Hematopoietic multipotent progenitor cell treated with erythropoietin and hydrocortisone succinate and interleukin-3 and kit ligand, for 6 days (in vitro differentiated cells): ENCODE measurements around the gene MAP2K3.
"Not testable (repeated sequence)": the region's sequence is repeated elsewhere in the genome, so short reads cannot be mapped to it uniquely, and the experiment has no call there.

Experiments
- DNase-seq: peaks from one replicate; pipeline ENCODE4 v3.0.0-alpha.2; 2015

MAP2K3 gene

GRCh38 chr17:21297597-21297996, 13.1 kb downstream of the MAP2K3 start:
- peak; percentile 43 for DNase-seq

GRCh38 chr17:21298056-21298982, 13.8 kb downstream of the MAP2K3 start:
- DNase-seq, result no peak

- DNase-seq, result no peak
Measured at GRCh38 chr17:21298983-21299519, 14.5 kb downstream of the MAP2K3 start.

- DNase-seq, result no peak
Measured at GRCh38 chr17:21299981-21300600, 15.6 kb downstream of the MAP2K3 start.

GRCh38 chr17:21300601-21301571, 16.4 kb downstream of the MAP2K3 start:
- no peak for DNase-seq

GRCh38 chr17:21301593-21302550, 17.4 kb downstream of the MAP2K3 start:
- no peak for DNase-seq

GRCh38 chr17:21302711-21303425, 18.4 kb downstream of the MAP2K3 start:
- no peak for DNase-seq

GRCh38 chr17:21303441-21304065, 19.0 kb downstream of the MAP2K3 start:
- no peak for DNase-seq

GRCh38 chr17:21304091-21304490, 19.6 kb downstream of the MAP2K3 start:
- no peak for DNase-seq

- DNase-seq, result not testable (repeated sequence)
Measured at GRCh38 chr17:21304551-21305151, 20.1 kb downstream of the MAP2K3 start.

- not testable (repeated sequence) for DNase-seq
Measured at GRCh38 chr17:21305431-21306180, 21.1 kb downstream of the MAP2K3 start.

- DNase-seq, result not testable (repeated sequence)
Measured at GRCh38 chr17:21306611-21307272, 22.2 kb downstream of the MAP2K3 start.

- not testable (repeated sequence) for DNase-seq
Measured at GRCh38 chr17:21307273-21307625, 22.7 kb downstream of the MAP2K3 start.

GRCh38 chr17:21308931-21309381, 24.4 kb downstream of the MAP2K3 start:
- not testable (repeated sequence) for DNase-seq

- DNase-seq, result not testable (repeated sequence)
Measured at GRCh38 chr17:21310061-21310765, 25.7 kb downstream of the MAP2K3 start.

- DNase-seq, result not testable (repeated sequence)
Measured at GRCh38 chr17:21310766-21311602, 26.5 kb downstream of the MAP2K3 start.

GRCh38 chr17:21313320-21313719, 28.8 kb downstream of the MAP2K3 start:
- DNase-seq, result no peak
